B cell (primary cell): Measurements from ENCODE around the gene KIAA1217. TPM values are rescaled to one million over a fixed set of nuclear protein-coding genes. Genes with fewer than 3 reads are reported as not detected.

Experiments
- ATAC-seq: fragments of 200-7000 bp; cut with Tn5 transposase; one replicate; pipeline ENCODE4 v1.10.0; 2021; ENCODE audit warnings: low read depth, mild to moderate bottlenecking, moderate number of reproducible peaks, moderate library complexity
- CTCF ChIA-PET: fragments of 350-600 bp; sonication (Branson Sonifier 250); formaldehyde crosslinking; loops from one replicate; lab custom pipeline; 2021; ENCODE audit warnings: antibody characterized with exemption, inconsistent platforms; lab: Charles Lee
- POLR2A ChIA-PET: fragments of 350-600 bp; sonication (Branson Sonifier 250); formaldehyde crosslinking; loops from one replicate; lab custom pipeline; 2021; ENCODE audit warnings: antibody characterized with exemption; lab: Charles Lee
- DNase-seq: peaks from one replicate; pipeline ENCODE4 v3.0.0; 2013
- H2AFZ ChIP-seq: 2 replicates; pipeline ENCODE4 v1.6.1; 2012; ENCODE audit warnings: mild to moderate bottlenecking, low read depth, low read length; ENCODE audit not compliant: insufficient read depth, poor library complexity, severe bottlenecking
- H3K27ac ChIP-seq, 2 donors: 1 replicate in 1 of 2; 2 replicates in 1 of 2; pipeline ENCODE4 v1.5.1; 2012 to 2013; ENCODE audit warnings: low read length in 2 of 2, mild to moderate bottlenecking in 2 of 2, moderate library complexity in 1 of 2
- H3K27me3 ChIP-seq, 4 experiments: fragments of 200-600 bp in 1 of 4; sonication (generic) in 1 of 4; replicated peaks in 1 of 4; 1 replicate in 2 of 4; 2 replicates in 2 of 4; pipeline versions ENCODE4 v1.6.1 to v1.7.0; 2013 to 2016; ENCODE audit warnings: low read length in 3 of 4, mild to moderate bottlenecking in 2 of 4, mixed read lengths in 1 of 4, moderate library complexity in 1 of 4; ENCODE audit not compliant: insufficient read depth in 4 of 4, control insufficient read depth in 3 of 4; ENCODE audit errors: control extremely low read depth in 1 of 4
- H3K36me3 ChIP-seq, 2 experiments: replicated peaks in 1 of 2; 1 replicate in 1 of 2; 2 replicates in 1 of 2; pipeline versions ENCODE4 v1.6.1 to v1.7.1; 2013; ENCODE audit warnings: low read length in 1 of 2; ENCODE audit not compliant: insufficient read depth in 2 of 2, control insufficient read depth in 1 of 2; ENCODE audit errors: control extremely low read depth in 1 of 2, extremely low read depth in 1 of 2
- H3K4me1 ChIP-seq, 2 donors: fragments of 200-600 bp in 1 of 2; sonication (generic) in 1 of 2; 1 replicate in 1 of 2; 2 replicates in 1 of 2; pipeline versions ENCODE4 v1.5.1 to v1.6.1; 2013 to 2017; ENCODE audit warnings: low read length in 2 of 2; ENCODE audit not compliant: control insufficient read depth in 2 of 2, insufficient read depth in 2 of 2
- H3K4me2 ChIP-seq: replicated peaks from 2 replicates; pipeline ENCODE3; 2012; ENCODE audit warnings: mild to moderate bottlenecking, low read depth, low read length; ENCODE audit not compliant: poor library complexity, severe bottlenecking
- H3K4me3 ChIP-seq, 5 experiments: fragments of 200-600 bp in 1 of 5; sonication (generic) in 1 of 5; 1 replicate in 3 of 5; 2 replicates in 2 of 5; pipeline versions ENCODE4 v1.5.1 to v1.7.0; 2011 to 2016; ENCODE audit warnings: low read length in 4 of 5, mild to moderate bottlenecking in 4 of 5, low read depth in 2 of 5, control low read depth in 1 of 5, moderate library complexity in 1 of 5; ENCODE audit not compliant: insufficient read depth in 1 of 5; ENCODE audit errors: control extremely low read depth in 1 of 5, extremely low read depth in 1 of 5
- H3K79me2 ChIP-seq: fragments of 200-600 bp; sonication (generic); one replicate; pipeline ENCODE4 v1.6.0; 2016; ENCODE audit warnings: low read length; ENCODE audit not compliant: control insufficient read depth, insufficient read depth
- H3K9ac ChIP-seq: fragments of 200-600 bp; sonication (generic); 2 replicates; pipeline ENCODE4 v1.6.1; 2017; ENCODE audit warnings: mild to moderate bottlenecking, low read length, moderate library complexity
- H3K9me3 ChIP-seq, 3 donors: one replicate each; pipeline versions ENCODE4 v1.6.1 to v1.7.1; 2013; ENCODE audit warnings: low read length in 2 of 3; ENCODE audit not compliant: control insufficient read depth in 2 of 3, insufficient read depth in 1 of 3; ENCODE audit errors: control extremely low read depth in 1 of 3
- H4K20me1 ChIP-seq: 2 replicates; pipeline ENCODE4 v1.6.0; 2012; ENCODE audit warnings: mild to moderate bottlenecking, low read length; ENCODE audit not compliant: insufficient read depth, control insufficient read depth, poor library complexity, severe bottlenecking
- H3K27ac Mint-ChIP-seq: one replicate; pipeline ENCODE4 v1.8.0; 2021; ENCODE audit warnings: mixed read lengths
- H3K27me3 Mint-ChIP-seq: one replicate; pipeline ENCODE4 v1.8.0; 2021; ENCODE audit warnings: mixed read lengths
- H3K4me1 Mint-ChIP-seq: one replicate; pipeline ENCODE4 v1.8.0; 2021; ENCODE audit warnings: mixed read lengths
- H3K4me3 Mint-ChIP-seq: one replicate; pipeline ENCODE4 v1.8.0; 2021; ENCODE audit warnings: mixed read lengths
- H3K9me3 Mint-ChIP-seq: one replicate; pipeline ENCODE4 v1.8.0; 2022; ENCODE audit warnings: mixed read lengths; ENCODE audit not compliant: insufficient read depth
- CTCF ChIP-seq: fragments of 200-600 bp; IDR thresholded peaks from one replicate; pipeline ENCODE4 v1.8.0; 2022; ENCODE audit warnings: antibody characterized with exemption, mild to moderate bottlenecking
- EZH2 ChIP-seq: IDR thresholded peaks from 2 replicates; pipeline ENCODE4 v1.6.1; 2012; ENCODE audit warnings: borderline replicate concordance, low read depth, mild to moderate bottlenecking, moderate library complexity, low read length; ENCODE audit not compliant: insufficient read depth, poor library complexity, severe bottlenecking
- WGBS: methylation state at CpG from one replicate; pipeline ENCODE4 v1.1.5; 2013; ENCODE audit warnings: missing lambda C conversion rate; ENCODE audit not compliant: insufficient coverage; 5-methylcytosine and 5-hydroxymethylcytosine counted together
- intact Hi-C: fragments of 100-400 bp; cut with micrococcal nuclease; formaldehyde crosslinking; loops from one replicate; pipeline ENCODE4 v1.10.0; 2022
- polyA plus RNA-seq: library from polyadenylated mRNA; depleted of rRNA; stranded (reverse); fragments of >200 nt; gene quantifications from 2 replicates; pipeline ENCODE4 v1.2.3, GENCODE V29; 2012
- total RNA-seq, 2 donors: library from RNA; stranded (reverse); fragments of 120-200 nt in 1 of 2; gene quantifications; 1 replicate in 1 of 2; 2 replicates in 1 of 2; pipeline versions ENCODE4 v1.2.3 to v1.2.4, GENCODE V29; 2013 to 2022

Gene KIAA1217
- total and polyA plus RNA-seq, 2 donors (not counting 1 experiment from before 2014, with no cell fraction given): 0.67 TPM; not detected in 1

GRCh38 chr10:24228642-24229041 is 19.7 kb downstream of the KIAA1217 start:
- WGBS: no CpG with 5 or more reads among the region's 2 CpGs

DNA sequence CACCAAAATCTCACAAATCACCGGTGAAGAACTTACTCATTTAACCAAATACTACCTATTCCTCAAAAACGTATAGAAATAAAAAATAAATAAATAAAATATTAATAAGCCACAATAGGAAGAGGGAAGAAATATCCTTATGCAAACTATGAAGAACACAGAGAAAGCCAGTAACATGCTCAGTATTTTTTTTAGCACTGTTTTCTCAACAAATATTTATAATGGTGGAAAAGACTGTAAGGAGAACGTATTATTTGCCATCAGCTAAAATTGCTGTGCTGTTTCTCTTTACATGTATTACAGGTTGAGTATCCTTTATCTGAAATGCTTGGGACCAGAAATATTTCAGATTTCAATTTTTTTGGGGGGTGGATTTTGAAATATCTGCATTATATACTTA is 21.0 kb downstream of the KIAA1217 start:
- Histone ChIP-seq H3K79me2 (no peaks in the 10 kb centered on the region), H3K9ac (no peak overlapping the region), H3K4me2 (no peak overlapping the region), H3K9me3 (no peaks in the 10 kb centered on the region), H3K27ac (no peak overlapping the region), H3K36me3 (no peaks in the 10 kb centered on the region), H2AFZ (no peak overlapping the region), H3K27me3 (no peaks in the 10 kb centered on the region), H3K4me1 (no peaks in the 10 kb centered on the region), H3K4me3 (no peak overlapping the region), H4K20me1 (no peaks in the 10 kb centered on the region)
- WGBS: no CpG with 5 or more reads among the region's 3 CpGs
- H3K9me3 Mint-ChIP-seq: no peaks in the 10 kb centered on the region
- H3K27me3 Mint-ChIP-seq: no peaks in the 10 kb centered on the region
- CTCF ChIA-PET: no interaction called here
- TF ChIP-seq EZH2 (no peak), CTCF (no peak)
- H3K27ac Mint-ChIP-seq: no peak overlapping the region
- ATAC-seq (no peak), DNase-seq (no peak)
- POLR2A ChIA-PET: no interaction called here
- H3K4me1 Mint-ChIP-seq: no peaks in the 10 kb centered on the region
- no peak overlapping the region for H3K4me3 Mint-ChIP-seq
- intact Hi-C loops: no loop called here

More at GRCh38 chr10:24228642-24229041, 19.7 kb downstream of the KIAA1217 start:
- Mint-ChIP-seq H3K27ac (no peak overlapping the region), H3K4me1 (no peaks in the 10 kb centered on the region), H3K9me3 (no peaks in the 10 kb centered on the region), H3K27me3 (no peaks in the 10 kb centered on the region), H3K4me3 (no peak overlapping the region)
- Histone ChIP-seq H3K79me2 (no peaks in the 10 kb centered on the region), H3K4me2 (no peak overlapping the region), H3K9ac (no peak overlapping the region), H3K4me3 (no peak overlapping the region), H3K27me3 (no peaks in the 10 kb centered on the region), H4K20me1 (no peaks in the 10 kb centered on the region), H3K27ac (no peak overlapping the region), H3K36me3 (no peaks in the 10 kb centered on the region), H3K4me1 (no peaks in the 10 kb centered on the region), H3K9me3 (no peaks in the 10 kb centered on the region), H2AFZ (no peak overlapping the region)
- ChIA-PET CTCF (no interaction called here), POLR2A (no interaction called here)
- no peak for ATAC-seq
- no peak for DNase-seq
- intact Hi-C loops: no loop called here
- TF ChIP-seq CTCF: no peak
- no peak for TF ChIP-seq EZH2
